Cardiac muscle cell (in vitro differentiated cells and primary cell): ENCODE data around the gene HSPA12B. TPM values are rescaled to one million over a fixed set of nuclear protein-coding genes. Genes with fewer than 3 reads are reported as not detected.

Source experiments
- DNase-seq, 2 donors: peaks; one replicate each; pipeline versions ENCODE4 v3.0.0 to v3.0.0-alpha.2; 2010 to 2017; ENCODE audit warnings: low read depth in 1 of 2, low spot score in 1 of 2
- H3K27ac ChIP-seq: fragments of 200-600 bp; sonication (generic); 2 replicates; pipeline ENCODE4 v1.5.1; 2016
- H3K27me3 ChIP-seq: fragments of 200-600 bp; sonication (generic); 2 replicates; pipeline ENCODE4 v1.6.0; 2016; ENCODE audit warnings: control low read depth
- H3K36me3 ChIP-seq: fragments of 200-600 bp; sonication (generic); 2 replicates; pipeline ENCODE4 v1.5.1; 2016; ENCODE audit warnings: control low read depth
- H3K4me1 ChIP-seq: fragments of 200-600 bp; sonication (generic); 2 replicates; pipeline ENCODE4 v1.8.1; 2017; ENCODE audit warnings: low read depth, mild to moderate bottlenecking, mixed run types
- H3K4me3 ChIP-seq: fragments of 200-600 bp; sonication (generic); 2 replicates; pipeline ENCODE4 v1.5.1; 2016; ENCODE audit warnings: mild to moderate bottlenecking
- H3K9me3 ChIP-seq: fragments of 200-600 bp; sonication (generic); 2 replicates; pipeline ENCODE4 v1.5.1; 2017; ENCODE audit warnings: low read depth, mild to moderate bottlenecking, control low read depth
- polyA plus RNA-seq: library from polyadenylated mRNA; unstranded; fragments of >200 nt; fragmentation: Nextera tagmentation; extraction: Ambion mirVana; gene quantifications from 2 replicates; pipeline ENCODE4 v1.2.1, GENCODE V29; 2016
- total RNA-seq: library from RNA; depleted of rRNA; stranded (reverse); fragments of >200 nt; gene quantifications from 2 replicates; pipeline ENCODE4 v1.2.3, GENCODE V29; 2016
- TF ChIP-seq, protein P1 (sequence below): IDR thresholded peaks from 2 replicates; pipeline ENCODE4 v1.5.1; 2012; ENCODE audit warnings: low read depth, mild to moderate bottlenecking, low read length

HSPA12B gene
- total and polyA plus RNA-seq, 2 experiments from 2014 or later = 0.92 TPM; not detected in 1

DNA sequence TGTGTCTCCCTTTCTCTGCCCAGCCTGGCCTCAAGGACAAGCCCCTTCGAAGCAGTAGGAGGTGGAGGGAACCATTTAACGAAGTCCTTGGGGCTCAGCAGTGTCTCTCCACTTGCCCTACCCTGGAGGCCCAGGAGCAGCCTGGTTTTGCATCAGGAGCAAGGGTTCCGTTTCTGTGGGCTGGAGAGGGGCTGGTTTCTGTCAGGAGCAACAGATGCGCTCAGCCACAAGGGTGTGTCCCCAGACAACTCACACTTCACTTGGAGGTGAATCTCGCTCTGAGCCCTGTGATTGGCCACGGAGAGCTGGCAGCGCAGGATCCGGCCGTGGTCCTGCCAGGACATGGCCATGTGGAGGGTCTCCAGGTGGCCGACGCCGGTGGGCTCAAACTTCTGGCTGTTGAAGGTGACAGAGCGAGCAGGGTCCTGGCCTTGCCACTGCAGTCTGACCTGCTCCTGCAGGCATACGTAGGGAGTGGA, 27.0 kb upstream of the HSPA12B start:
- Histone ChIP-seq H3K36me3 (no peaks in the 10 kb centered on the region), H3K4me3 (no peak overlapping the region), H3K27me3 (no peaks in the 10 kb centered on the region), H3K9me3 (no peaks in the 10 kb centered on the region), H3K27ac (no peak overlapping the region), H3K4me1 (no peaks in the 10 kb centered on the region)
- DNase-seq = no peak
- TF ChIP-seq, protein P1, sequence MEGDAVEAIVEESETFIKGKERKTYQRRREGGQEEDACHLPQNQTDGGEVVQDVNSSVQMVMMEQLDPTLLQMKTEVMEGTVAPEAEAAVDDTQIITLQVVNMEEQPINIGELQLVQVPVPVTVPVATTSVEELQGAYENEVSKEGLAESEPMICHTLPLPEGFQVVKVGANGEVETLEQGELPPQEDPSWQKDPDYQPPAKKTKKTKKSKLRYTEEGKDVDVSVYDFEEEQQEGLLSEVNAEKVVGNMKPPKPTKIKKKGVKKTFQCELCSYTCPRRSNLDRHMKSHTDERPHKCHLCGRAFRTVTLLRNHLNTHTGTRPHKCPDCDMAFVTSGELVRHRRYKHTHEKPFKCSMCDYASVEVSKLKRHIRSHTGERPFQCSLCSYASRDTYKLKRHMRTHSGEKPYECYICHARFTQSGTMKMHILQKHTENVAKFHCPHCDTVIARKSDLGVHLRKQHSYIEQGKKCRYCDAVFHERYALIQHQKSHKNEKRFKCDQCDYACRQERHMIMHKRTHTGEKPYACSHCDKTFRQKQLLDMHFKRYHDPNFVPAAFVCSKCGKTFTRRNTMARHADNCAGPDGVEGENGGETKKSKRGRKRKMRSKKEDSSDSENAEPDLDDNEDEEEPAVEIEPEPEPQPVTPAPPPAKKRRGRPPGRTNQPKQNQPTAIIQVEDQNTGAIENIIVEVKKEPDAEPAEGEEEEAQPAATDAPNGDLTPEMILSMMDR = no peak

GRCh38 chr20:3705970-3706739, 26.3 kb upstream of the HSPA12B start:
- no peak overlapping the region for H3K4me3 ChIP-seq
- DNase-seq = no peak
- H3K36me3 ChIP-seq = no peaks in the 10 kb centered on the region
- H3K4me1 ChIP-seq = no peaks in the 10 kb centered on the region
- TF ChIP-seq, protein P1 = no peak
- no peaks in the 10 kb centered on the region for H3K9me3 ChIP-seq
- H3K27me3 ChIP-seq = no peaks in the 10 kb centered on the region
- H3K27ac ChIP-seq = no peak overlapping the region

- Histone ChIP-seq H3K27ac (no peak overlapping the region), H3K36me3 (no peaks in the 10 kb centered on the region), H3K27me3 (no peaks in the 10 kb centered on the region), H3K4me3 (no peak overlapping the region), H3K9me3 (no peaks in the 10 kb centered on the region), H3K4me1 (no peaks in the 10 kb centered on the region)
- TF ChIP-seq, protein P1 = no peak
- no peak for DNase-seq
Measured at GRCh38 chr20:3706774-3707507, 25.5 kb upstream of the HSPA12B start.

DNA sequence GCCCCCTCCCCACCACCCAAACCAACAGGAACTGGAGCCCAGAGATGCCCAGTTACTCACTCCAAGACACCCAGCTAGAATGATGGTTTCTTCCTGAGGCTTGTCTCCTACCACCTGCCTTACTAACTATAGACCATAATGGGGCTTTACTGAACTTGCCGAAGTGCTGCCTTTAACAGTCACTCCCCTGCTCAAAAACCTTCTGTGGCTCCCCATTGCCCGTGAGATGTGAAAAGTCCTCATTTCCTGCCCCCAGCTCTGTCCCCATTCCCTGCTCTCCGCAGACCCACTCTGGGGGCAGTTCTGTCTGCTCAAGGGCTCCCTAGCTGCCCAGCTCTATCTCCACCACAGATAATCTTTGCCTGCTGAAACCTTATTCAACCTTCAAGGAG, 25.0 kb upstream of the HSPA12B start:
- no peaks in the 10 kb centered on the region for H3K36me3 ChIP-seq
- no peaks in the 10 kb centered on the region for H3K9me3 ChIP-seq
- no peaks in the 10 kb centered on the region for H3K27me3 ChIP-seq
- TF ChIP-seq, protein P1 = no peak
- no peak for DNase-seq
- no peak overlapping the region for H3K4me3 ChIP-seq
- H3K4me1 ChIP-seq = no peaks in the 10 kb centered on the region
- no peak overlapping the region for H3K27ac ChIP-seq

DNA sequence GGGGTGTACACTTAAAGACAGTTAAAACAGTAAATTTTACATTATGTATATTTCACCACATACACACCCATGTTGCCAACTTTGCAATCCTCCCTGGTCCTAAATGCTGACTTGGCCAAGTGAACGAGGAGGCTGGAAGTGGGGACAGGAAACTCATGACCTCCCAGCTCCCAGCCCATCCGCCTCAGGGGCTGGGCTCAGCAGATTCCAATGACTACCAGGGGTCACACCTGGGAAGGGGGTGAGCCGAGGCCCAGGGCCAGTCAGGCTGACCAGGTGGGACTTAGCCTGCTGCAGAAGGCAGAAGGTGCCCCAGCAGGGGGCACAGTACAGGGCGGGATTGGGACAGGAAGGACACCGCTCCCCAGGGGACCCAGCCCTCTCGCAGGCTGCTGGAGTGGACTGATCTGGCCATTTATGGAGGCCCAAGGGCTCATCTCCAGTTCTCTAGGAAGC, 22.4 kb upstream of the HSPA12B start:
- no peak overlapping the region for H3K27ac ChIP-seq
- no peak overlapping the region for H3K4me3 ChIP-seq
- H3K9me3 ChIP-seq = no peaks in the 10 kb centered on the region
- no peaks in the 10 kb centered on the region for H3K36me3 ChIP-seq
- TF ChIP-seq, protein P1 = no peak
- no peak for DNase-seq
- no peaks in the 10 kb centered on the region for H3K27me3 ChIP-seq
- H3K4me1 ChIP-seq = no peaks in the 10 kb centered on the region
